Vagina (tissue), 2 donors: ENCODE data around the gene DNAAF5. TPM values are rescaled to one million over a fixed set of nuclear protein-coding genes. Genes with fewer than 3 reads are reported as not detected.

Experiments used
- DNase-seq, 2 donors: peaks; one replicate each; pipeline ENCODE4 v3.0.0-alpha.2; 2017; ENCODE audit errors: extremely low spot score in 2 of 2
- H3K27ac ChIP-seq: fragments of 200-600 bp; sonication (generic); one replicate; pipeline ENCODE4 v1.5.1; 2019
- H3K27me3 ChIP-seq: fragments of 200-600 bp; sonication (generic); one replicate; pipeline ENCODE4 v1.5.1; 2019
- H3K36me3 ChIP-seq, 2 donors: fragments of 200-600 bp; sonication (generic); one replicate each; pipeline ENCODE4 v1.5.1; 2017 to 2019
- H3K4me1 ChIP-seq: fragments of 200-600 bp; sonication (generic); one replicate; pipeline ENCODE4 v1.5.1; 2019
- H3K4me3 ChIP-seq, 2 donors: fragments of 200-600 bp; sonication (generic); 1 replicate in 1 of 2; 2 replicates in 1 of 2; pipeline ENCODE4 v1.5.1; 2016 to 2019
- H3K9me3 ChIP-seq: fragments of 200-600 bp; sonication (generic); one replicate; pipeline ENCODE4 v1.5.1; 2019
- POLR2A ChIP-seq, 2 donors: fragments of 450-650 bp; IDR thresholded peaks; one replicate each; pipeline ENCODE4 v1.6.1; 2017; ENCODE audit warnings: antibody characterized with exemption in 2 of 2, mild to moderate bottlenecking in 2 of 2, moderate library complexity in 2 of 2
- POLR2AphosphoS5 ChIP-seq, 2 donors: sonication (generic); formaldehyde crosslinking; IDR thresholded peaks; one replicate each; pipeline ENCODE4 v1.9.0; 2017; ENCODE audit warnings: antibody characterized with exemption in 2 of 2, mild to moderate bottlenecking in 2 of 2, low read depth in 1 of 2; ENCODE audit not compliant: insufficient read depth in 1 of 2
- intact Hi-C: fragments of 100-400 bp; cut with DNase I; formaldehyde crosslinking; loops from one replicate; pipeline ENCODE4 v1.15.1; 2023
- total RNA-seq: library from RNA; depleted of rRNA; stranded (reverse); fragments of >200 nt; gene quantifications from one replicate; pipeline ENCODE4 v1.2.3, GENCODE V29; 2016
- TF ChIP-seq, protein P1 (sequence below), 3 experiments: fragments of 450-650 bp in 2 of 3; fragments of 200-600 bp in 1 of 3; sonication (generic) in 1 of 3; IDR thresholded peaks; one replicate each; pipeline ENCODE4 v1.5.1; 2017 to 2019; ENCODE audit warnings: antibody characterized with exemption in 3 of 3, mild to moderate bottlenecking in 2 of 3, moderate library complexity in 2 of 3

Gene DNAAF5
- total RNA-seq, 1 donor from 2014 or later = 29.7 TPM

DNA sequence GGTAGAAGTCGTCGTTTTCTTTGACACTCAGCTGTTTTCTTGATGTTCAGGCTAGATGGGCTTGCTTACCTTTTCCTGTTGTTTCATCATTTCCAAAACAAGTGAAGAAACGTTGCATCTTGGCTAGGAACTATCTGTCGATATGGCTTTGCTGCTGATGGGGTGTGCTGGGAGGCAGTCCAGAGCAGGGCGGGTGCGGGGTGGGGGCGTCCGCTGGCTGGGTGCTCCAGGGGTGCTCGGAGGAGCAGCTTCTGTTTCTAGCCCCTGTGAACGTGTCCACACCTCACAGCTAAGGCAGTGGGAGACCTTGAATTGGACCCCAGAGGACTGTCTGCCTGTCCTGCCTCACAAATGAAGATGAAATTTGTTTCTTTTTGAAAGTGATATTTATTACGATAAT is 98.2 kb downstream of the DNAAF5 start:
- intact Hi-C loops = no loop called here
- Histone ChIP-seq H3K36me3 (peaks cover 0 to 4% of the 10 kb centered on the region in 2 donors), H3K27me3 (no peaks in the 10 kb centered on the region), H3K4me3 (no peak overlapping the region), H3K27ac (peak overlapping the region; percentile 82), H3K4me1 (peaks cover 82% of the 10 kb centered on the region), H3K9me3 (no peaks in the 10 kb centered on the region)
- no peak for DNase-seq
- TF ChIP-seq, protein P1, sequence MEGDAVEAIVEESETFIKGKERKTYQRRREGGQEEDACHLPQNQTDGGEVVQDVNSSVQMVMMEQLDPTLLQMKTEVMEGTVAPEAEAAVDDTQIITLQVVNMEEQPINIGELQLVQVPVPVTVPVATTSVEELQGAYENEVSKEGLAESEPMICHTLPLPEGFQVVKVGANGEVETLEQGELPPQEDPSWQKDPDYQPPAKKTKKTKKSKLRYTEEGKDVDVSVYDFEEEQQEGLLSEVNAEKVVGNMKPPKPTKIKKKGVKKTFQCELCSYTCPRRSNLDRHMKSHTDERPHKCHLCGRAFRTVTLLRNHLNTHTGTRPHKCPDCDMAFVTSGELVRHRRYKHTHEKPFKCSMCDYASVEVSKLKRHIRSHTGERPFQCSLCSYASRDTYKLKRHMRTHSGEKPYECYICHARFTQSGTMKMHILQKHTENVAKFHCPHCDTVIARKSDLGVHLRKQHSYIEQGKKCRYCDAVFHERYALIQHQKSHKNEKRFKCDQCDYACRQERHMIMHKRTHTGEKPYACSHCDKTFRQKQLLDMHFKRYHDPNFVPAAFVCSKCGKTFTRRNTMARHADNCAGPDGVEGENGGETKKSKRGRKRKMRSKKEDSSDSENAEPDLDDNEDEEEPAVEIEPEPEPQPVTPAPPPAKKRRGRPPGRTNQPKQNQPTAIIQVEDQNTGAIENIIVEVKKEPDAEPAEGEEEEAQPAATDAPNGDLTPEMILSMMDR (IDR thresholded peaks at IDR 0.05) = no peak
- TF ChIP-seq POLR2AphosphoS5 (IDR thresholded peaks at IDR 0.05; ENCODE audit: insufficient read depth in 1 of 2, low read depth in 1 of 2) = no peak
- no peak for TF ChIP-seq POLR2A (IDR thresholded peaks at IDR 0.05)

DNA sequence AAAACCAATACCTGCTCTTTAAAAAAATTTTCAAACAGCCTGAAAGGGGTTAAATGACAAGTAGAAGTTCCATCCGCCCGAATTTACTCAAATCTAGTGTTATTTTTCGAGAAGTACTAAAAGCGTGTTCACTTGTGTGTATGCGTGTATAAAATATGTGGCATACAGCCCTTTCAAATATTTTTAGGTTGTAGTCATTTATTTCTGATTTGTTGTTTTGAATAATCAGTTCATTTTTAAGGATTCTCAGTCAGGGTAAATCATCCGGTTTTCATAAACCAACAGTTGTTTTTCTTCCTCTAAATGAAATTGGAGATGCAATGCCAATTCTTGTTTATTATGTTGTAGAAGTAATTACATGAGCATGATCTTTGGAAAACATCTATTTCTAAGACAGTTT is 98.9 kb downstream of the DNAAF5 start:
- intact Hi-C loops = no loop called here
- TF ChIP-seq POLR2AphosphoS5 (IDR thresholded peaks at IDR 0.05; ENCODE audit: insufficient read depth in 1 of 2, low read depth in 1 of 2) (no peak), POLR2A (IDR thresholded peaks at IDR 0.05) (no peak)
- TF ChIP-seq, protein P1 (IDR thresholded peaks at IDR 0.05) = no peak
- DNase-seq = no peak
- Histone ChIP-seq H3K27ac (peak overlapping the region; percentile 82), H3K4me1 (peaks cover 85% of the 10 kb centered on the region), H3K9me3 (no peaks in the 10 kb centered on the region), H3K36me3 (peaks cover 0 to 4% of the 10 kb centered on the region in 2 donors), H3K27me3 (no peaks in the 10 kb centered on the region), H3K4me3 (no peak overlapping the region)

DNA sequence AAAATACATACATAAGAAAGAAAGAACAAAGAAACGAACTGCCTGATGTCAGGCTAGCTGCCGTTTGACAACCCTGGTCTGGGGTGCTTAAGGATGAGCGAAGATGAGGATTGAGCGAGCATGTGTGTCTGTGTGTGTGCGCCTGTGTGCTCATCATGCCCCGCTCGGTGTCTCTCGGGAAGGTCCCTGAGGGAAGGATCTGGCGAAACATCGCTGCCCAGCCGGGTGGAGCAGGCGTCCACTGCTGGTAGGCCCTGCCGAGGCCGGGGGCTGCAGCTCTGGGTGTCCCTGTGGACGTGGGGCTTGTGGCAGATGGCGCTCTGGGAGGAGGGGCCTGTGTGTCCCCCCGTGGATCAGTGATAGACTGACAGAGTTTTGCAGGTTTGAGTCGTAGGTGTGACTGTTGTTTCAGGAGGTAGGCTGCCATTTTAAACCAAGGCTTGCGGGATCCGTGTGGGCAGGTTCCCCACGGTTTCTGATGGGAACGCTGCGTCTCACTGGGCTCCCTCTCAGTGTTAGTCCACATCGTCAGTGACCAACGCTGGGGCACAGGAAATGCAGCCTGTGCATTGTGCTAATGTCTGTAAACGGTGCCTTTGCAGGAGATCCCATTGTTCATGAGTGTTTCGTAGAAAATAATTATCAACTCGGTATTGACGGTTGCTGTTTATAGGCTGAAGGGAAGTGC is 99.9 kb downstream of the DNAAF5 start:
- no peak for DNase-seq
- intact Hi-C loops = no loop called here
- peaks cover 86% of the 10 kb centered on the region for H3K4me1 ChIP-seq
- peak overlapping the region; percentile 82 for H3K27ac ChIP-seq
- no peak overlapping the region for H3K4me3 ChIP-seq
- no peaks in the 10 kb centered on the region for H3K9me3 ChIP-seq
- H3K36me3 ChIP-seq = peaks cover 0 to 4% of the 10 kb centered on the region in 2 donors
- TF ChIP-seq, protein P1 (IDR thresholded peaks at IDR 0.05) = no peak
- TF ChIP-seq POLR2A (IDR thresholded peaks at IDR 0.05) (no peak), POLR2AphosphoS5 (IDR thresholded peaks at IDR 0.05; ENCODE audit: insufficient read depth in 1 of 2, low read depth in 1 of 2) (no peak)
- no peaks in the 10 kb centered on the region for H3K27me3 ChIP-seq

DNA sequence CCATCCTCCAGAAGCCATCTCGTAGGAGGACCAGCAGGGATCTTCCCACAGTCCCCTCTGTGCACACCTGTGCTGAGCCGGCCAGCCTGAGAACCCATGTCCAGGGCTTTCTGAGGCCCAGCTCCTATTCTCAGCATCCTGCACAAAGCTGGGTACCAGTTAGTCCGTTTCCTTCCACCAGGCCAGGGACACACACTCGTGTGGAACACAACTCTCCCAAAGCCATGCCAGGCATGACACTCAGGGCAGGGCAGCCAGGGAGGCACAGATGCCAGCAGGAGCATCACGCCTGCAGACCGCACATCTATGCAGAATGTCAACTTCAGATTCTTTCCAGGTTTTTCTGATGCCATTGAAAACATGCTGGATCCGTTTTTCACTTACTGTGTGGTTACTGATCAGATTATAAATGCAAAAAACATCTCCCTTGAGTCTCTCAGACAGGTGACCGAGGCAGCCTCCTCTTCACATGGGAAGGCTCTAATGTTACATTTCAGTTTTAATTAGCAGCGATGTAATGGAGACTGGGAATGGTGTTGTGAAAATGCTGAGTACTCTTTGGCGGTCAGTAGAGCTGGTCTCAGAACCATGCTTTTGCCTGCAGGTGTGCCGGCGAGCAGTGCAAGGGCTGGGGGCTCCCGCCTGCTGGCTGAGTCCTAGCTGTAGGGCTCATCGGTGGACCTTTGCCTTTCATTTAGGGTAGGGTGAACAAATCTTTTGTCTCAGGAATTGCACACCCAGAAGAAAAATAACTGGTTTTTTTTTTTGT is 102.5 kb downstream of the DNAAF5 start:
- peaks cover 0 to 4% of the 10 kb centered on the region in 2 donors for H3K36me3 ChIP-seq
- H3K9me3 ChIP-seq = no peaks in the 10 kb centered on the region
- H3K27me3 ChIP-seq = no peaks in the 10 kb centered on the region
- H3K4me1 ChIP-seq = peaks cover 85% of the 10 kb centered on the region
- DNase-seq = no peak
- intact Hi-C loops = no loop called here
- H3K4me3 ChIP-seq = no peak overlapping the region
- peak overlapping the region; percentile 95 for H3K27ac ChIP-seq
- TF ChIP-seq POLR2A (IDR thresholded peaks at IDR 0.05) = no peak
- no peak for TF ChIP-seq POLR2AphosphoS5 (IDR thresholded peaks at IDR 0.05; ENCODE audit: insufficient read depth in 1 of 2, low read depth in 1 of 2)
- TF ChIP-seq, protein P1 (IDR thresholded peaks at IDR 0.05) = no peak

DNA sequence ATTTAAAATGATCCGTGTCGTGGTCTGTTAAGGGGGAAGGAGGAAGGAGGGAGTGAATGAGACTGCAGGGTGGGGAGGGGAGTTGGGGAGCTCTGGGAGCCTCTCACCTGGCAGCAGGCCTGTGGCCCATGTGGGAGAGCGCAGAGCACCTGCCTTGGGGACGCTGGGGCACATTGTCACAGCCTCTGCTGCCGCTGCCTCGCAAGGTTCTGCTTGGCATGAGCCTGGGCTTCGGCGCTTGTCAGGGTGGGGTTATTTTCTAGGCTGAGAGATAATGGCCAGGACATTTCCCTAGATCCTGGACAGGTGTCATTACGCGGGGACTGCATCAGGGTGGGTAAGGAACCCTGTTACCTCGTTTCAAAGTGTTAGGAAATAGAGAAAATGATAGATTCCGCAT is 103.6 kb downstream of the DNAAF5 start:
- Histone ChIP-seq H3K27me3 (no peaks in the 10 kb centered on the region), H3K9me3 (no peaks in the 10 kb centered on the region), H3K4me3 (no peak overlapping the region), H3K4me1 (peaks cover 88% of the 10 kb centered on the region), H3K36me3 (peaks cover 0 to 4% of the 10 kb centered on the region in 2 donors), H3K27ac (peak overlapping the region; percentile 95)
- no peak for TF ChIP-seq POLR2AphosphoS5 (IDR thresholded peaks at IDR 0.05; ENCODE audit: insufficient read depth in 1 of 2, low read depth in 1 of 2)
- intact Hi-C loops = no loop called here
- DNase-seq = no peak
